ENCODE results near the gene ARHGEF28.

- TF ChIP-seq CTCF (IDR thresholded peaks at IDR 0.05 in 4 of 5, conservative IDR thresholded peaks at IDR 0.05 in 1 of 5), result no peak
- TF ChIP-seq POLR2A (IDR thresholded peaks at IDR 0.05), result no peak
Measured at GRCh38 chr5:73672132-73672531, 46.1 kb downstream of the ARHGEF28 start.
